ENCODE measurements around the gene ZNF460. TPM values are rescaled to one million over a fixed set of nuclear protein-coding genes. Genes with fewer than 3 reads are reported as not detected.
"Not testable (repeated sequence)": the region's sequence is repeated elsewhere in the genome, so short reads cannot be mapped to it uniquely, and the experiment has no call there.

ZNF460 gene
- total RNA-seq: 23.0 TPM
- long read RNA-seq, partial matches to known transcripts: 0 of 3 reads
- long read RNA-seq, other reads (novel, unspliced or antisense): 0 of 3 reads

DNA sequence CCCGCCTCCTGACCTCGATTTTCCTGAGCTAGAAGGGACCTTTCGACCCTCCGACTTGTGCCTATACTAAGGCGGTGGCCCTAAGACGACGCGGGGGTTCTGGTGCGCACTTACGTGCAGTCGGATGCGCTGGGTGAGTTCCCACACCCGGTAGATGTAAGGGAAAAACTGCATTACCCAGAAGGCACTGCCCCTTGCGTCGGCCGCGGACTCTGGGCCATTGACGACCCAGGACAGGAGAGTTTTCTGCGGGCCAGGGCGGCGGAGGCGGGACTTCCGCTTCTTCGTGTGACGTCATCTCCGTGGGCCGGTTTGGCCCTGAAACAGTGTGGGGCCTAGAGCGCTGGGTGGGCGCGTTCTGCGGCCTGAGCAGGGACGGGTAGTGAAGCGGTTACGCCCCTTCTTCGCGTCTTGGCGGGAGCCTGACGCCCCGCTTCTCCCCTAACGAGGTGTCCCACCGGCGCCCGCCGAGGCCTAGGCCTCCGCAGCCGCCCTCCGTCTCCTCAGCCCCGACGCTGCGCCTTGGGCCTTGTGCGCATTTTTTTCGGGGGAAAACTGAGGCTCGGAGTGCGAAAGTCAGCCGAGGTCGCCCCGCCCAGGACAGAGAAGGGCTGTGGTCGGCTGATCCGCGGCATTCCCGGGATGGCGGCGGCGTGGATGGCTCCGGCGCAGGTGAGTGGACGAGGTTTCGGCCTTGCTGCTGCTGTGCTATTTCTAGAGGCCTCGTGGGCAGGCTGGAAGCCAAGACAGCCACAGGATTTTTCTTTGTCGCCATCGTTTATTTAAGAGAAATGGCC, at the start of gene ZNF460:
TSS of gene ZNF460 (plus strand) at position 321 of the 797 bp plus-strand sequence. CDS start at position 643, 322 bp downstream.
- peak; percentile 98 for DNase-seq
- intact Hi-C loops (cut with DNase I): loop anchor here (2.0 to 5.0 kb wide), 2 partner anchors 40 to 72 kb away; partner anchors contain the start of genes ZNF304 and ZNF805
- ATAC-seq (ENCODE audit: poor library complexity): peak; percentile 98

- ATAC-seq (ENCODE audit: poor library complexity): no peak
- intact Hi-C loops (cut with DNase I): no loop called here
- no peak for DNase-seq
These were observed 48.6 kb upstream of the ZNF460 start for GRCh38 chr19:57231686-57232085.

GRCh38 chr19:57233207-57233606, 47.1 kb upstream of the ZNF460 start:
- no peak for DNase-seq
- intact Hi-C loops (cut with DNase I): no loop called here
- ATAC-seq (ENCODE audit: poor library complexity): no peak

DNA sequence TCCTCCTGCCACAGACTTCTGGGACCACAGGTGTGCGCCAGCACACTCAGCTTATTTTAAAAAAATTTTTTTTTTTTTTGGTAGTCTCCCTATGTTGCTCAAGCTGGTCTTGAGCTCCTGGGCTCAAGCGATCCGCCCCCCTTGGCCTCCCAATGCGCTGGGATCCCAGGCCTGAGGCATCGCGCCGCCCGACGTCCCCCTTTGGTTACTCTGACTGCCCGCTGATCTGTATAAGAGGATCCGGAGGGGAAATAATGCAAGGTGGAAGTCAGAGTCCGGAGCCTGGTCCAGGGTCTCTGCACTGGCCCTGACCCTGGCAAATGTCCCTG, 40.3 kb upstream of the ZNF460 start:
- intact Hi-C loops (cut with DNase I): loop anchor here (2.0 kb wide), 1 partner anchor 41 kb away; the partner anchor contains the start of gene ZNF460
- ATAC-seq (ENCODE audit: poor library complexity) (peak; percentile 30), DNase-seq (no peak)

DNA sequence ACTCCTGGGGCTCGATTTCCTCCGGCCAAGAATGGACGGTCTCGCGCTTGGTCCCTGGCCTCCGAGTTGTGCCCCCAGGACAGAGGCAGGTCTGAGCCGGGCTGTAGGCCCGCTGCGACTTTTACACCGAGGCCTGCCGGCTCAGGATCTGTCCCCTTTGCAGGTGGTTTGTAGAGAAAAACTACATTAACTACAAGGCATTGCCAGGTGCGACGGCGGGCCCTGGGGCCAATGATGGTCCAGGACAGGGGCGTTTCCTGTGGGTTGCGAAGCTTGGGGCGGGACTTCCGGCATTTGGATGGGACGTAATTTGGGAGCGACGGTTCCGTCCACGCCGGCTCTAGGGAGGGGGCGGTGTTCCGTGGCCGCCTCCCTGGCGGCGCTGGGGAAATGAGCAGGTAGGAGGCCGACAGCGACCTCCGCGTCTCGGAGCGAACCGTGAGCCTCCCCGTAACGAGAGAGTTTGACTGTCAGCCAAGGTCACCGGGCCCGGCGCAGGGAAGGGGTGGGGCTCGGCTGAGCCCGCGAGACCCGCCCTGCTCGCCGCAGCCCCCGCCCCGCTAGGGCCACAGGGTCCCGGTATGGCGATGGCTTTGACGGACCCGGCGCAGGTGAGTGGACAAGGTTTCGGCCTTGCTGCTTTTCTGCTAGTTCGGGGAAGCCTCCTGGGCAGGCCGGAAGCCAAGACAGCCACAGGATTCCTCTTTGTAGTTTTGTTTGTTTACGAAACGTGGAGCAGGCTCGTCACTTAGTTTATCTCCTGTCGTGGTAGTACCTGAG, 39.8 kb upstream of the ZNF460 start, which contains the start of gene ZNF805:
TSS of gene ZNF805 (plus strand) at position 322 of the 780 bp plus-strand sequence. CDS start at position 582, 260 bp downstream.
- ATAC-seq (ENCODE audit: poor library complexity) (peak; percentile 99), DNase-seq (peak; percentile 98)
- intact Hi-C loops (cut with DNase I): loop anchor here (2.0 kb wide), 1 partner anchor 40 kb away; the partner anchor contains the start of gene ZNF460

DNA sequence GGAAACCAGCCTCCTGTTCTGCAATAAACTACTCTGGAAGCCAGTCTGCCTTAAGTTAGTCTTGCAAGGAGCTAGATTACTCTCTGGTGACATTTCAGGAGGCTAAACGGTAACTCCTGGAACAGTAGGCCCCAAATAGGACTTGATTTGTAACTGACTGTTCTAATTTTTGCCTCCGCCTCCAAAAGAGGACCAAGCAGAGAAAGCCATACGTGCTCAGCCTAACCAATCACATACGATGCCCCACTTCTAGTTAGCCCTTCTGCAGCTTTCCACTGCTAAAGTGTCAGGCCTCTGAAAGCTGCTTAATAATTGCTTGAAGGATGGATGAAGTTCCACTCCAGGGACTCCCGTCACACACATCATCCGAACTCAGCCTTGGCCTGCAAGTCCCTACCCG, 39.1 kb upstream of the ZNF460 start:
- ATAC-seq (ENCODE audit: poor library complexity): no peak
- intact Hi-C loops (cut with DNase I): loop anchor here (2.0 kb wide), 1 partner anchor 40 kb away; the partner anchor contains the start of gene ZNF460

DNA sequence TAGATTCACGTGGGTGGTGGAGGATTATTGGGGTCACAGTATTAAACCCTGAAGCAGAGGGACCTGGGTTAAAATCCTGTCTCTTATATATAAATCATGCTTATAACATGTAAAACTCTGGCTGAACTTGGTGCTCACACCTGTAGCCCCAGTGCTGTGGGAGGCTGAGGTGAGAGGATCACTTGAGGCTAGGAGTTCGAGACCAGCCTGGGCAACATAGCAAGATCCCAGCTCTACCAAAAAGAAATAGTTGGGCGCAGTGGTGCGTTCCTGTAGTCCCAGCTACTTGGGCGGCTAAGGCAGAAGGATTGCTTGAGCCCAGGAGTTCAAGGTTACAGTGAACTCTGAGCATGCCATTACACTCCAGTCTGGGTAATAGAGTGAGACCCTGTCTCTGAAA, 37.5 kb upstream of the ZNF460 start:
- no peak for ATAC-seq (ENCODE audit: poor library complexity)
- intact Hi-C loops (cut with DNase I): no loop called here
- DNase-seq: no peak

More for the DNA sequence above, 39.1 kb upstream of the ZNF460 start:
- no peak for DNase-seq

DNA sequence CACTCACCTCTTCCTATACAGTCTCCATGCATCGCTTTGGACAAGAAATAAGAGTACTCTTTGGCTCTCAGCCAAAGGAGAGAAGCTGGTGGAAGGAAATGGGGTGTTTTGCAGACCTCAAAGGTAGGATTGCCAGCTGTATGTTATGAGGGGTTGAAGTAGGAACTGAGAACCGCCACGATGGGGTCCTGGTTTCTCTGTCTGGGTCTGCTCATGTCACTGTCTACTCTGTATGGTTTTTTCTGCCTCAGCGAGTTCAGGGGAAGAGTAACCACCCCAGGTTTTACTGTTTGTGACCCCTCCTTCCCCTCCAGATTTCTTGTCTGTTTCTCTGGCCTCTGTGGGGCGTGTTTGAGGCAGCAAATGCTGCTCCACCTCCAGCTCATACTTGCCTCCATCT, 35.8 kb upstream of the ZNF460 start:
- no peak for DNase-seq
- intact Hi-C loops (cut with DNase I): no loop called here
- no peak for ATAC-seq (ENCODE audit: poor library complexity)

- ATAC-seq (ENCODE audit: poor library complexity): no peak
- intact Hi-C loops (cut with DNase I): no loop called here
- DNase-seq: no peak
These were observed 35.2 kb upstream of the ZNF460 start for GRCh38 chr19:57245066-57245465.

- intact Hi-C loops (cut with DNase I): no loop called here
- DNase-seq: no peak
- no peak for ATAC-seq (ENCODE audit: poor library complexity)
These were observed 34.3 kb upstream of the ZNF460 start for GRCh38 chr19:57245959-57246358.

GRCh38 chr19:57248646-57249045, 31.6 kb upstream of the ZNF460 start:
- ATAC-seq (ENCODE audit: poor library complexity) (no peak), DNase-seq (no peak)
- intact Hi-C loops (cut with DNase I): no loop called here

GRCh38 chr19:57249329-57249728, 31.0 kb upstream of the ZNF460 start:
- intact Hi-C loops (cut with DNase I): no loop called here
- ATAC-seq (ENCODE audit: poor library complexity): no peak
- no peak for DNase-seq

DNA sequence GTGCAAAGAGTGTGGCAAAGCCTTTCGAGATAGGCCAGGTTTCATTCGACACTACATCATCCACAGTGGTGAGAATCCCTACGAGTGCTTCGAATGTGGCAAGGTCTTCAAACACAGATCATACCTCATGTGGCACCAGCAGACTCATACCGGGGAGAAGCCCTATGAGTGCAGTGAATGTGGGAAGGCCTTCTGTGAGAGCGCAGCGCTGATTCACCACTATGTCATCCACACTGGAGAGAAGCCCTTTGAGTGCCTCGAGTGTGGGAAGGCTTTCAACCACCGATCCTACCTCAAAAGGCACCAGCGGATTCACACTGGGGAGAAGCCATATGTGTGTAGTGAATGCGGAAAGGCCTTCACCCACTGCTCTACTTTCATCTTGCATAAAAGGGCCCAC, 26.5 kb upstream of the ZNF460 start:
- DNase-seq; ATAC-seq (ENCODE audit: poor library complexity); intact Hi-C loops (cut with DNase I): not testable (repeated sequence)

DNA sequence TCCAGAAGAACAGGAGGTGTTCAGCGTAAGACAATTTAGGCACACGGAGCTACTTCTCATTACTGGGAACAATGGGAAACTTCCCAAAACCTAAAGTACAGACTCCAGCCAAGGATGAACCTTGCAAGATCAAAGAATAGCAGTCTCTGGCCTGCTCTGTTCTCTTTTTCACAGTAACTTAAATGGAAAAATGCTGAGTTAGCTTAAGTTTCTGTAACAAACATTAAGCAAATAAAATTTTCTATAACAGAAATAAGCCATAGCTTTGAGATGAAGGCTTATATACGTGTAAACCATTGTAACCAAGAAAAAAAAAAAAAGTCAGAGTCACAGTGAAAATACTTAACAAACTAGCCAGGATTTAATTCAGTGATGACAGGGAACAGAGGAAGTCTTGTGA, 18.2 kb upstream of the ZNF460 start:
- intact Hi-C loops (cut with DNase I): no loop called here
- DNase-seq: no peak
- ATAC-seq (ENCODE audit: poor library complexity): no peak

DNA sequence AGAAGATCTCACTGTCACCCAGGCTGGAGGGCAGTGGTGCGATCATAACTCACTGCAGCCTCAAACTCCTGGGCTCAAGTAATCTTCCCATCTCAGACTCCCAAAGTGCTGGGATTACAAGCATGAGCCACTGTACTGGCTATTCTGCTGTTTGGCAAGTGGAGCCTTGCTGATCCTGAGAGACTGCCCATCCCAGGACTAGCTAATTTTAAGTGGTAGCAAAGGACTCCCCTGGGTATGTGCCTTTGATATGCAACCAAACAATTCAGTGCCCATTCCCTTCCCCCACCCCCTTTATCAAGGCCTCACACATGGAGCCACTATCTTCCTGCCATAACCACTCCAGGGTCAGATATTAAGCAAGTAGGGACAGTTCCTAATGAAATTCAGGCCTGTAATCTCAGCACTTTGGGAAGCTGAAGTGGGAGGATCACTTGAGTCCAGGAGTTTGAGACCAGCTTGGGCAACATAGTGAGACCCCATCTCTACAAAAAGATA, 17.0 kb upstream of the ZNF460 start:
- DNase-seq (no peak), ATAC-seq (ENCODE audit: poor library complexity) (no peak)
- intact Hi-C loops (cut with DNase I): no loop called here

DNA sequence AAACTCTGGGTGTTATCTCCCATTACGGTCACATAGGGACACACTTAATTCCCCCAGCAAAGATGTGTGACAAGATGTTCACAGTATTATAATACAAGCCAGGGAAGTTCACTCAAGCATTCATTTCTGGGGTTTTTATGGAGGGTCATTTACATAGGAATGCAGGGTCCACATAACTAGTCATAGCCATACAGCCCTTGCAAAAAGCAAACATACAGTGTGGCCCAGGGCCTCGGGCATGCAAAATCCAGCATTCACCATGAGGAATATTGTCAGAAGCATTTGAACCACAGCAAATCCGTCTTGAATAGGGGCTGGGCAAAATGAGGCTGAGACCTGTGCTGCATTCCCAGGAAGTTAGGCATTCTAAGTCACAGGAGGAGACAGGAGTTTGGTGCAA, 13.0 kb upstream of the ZNF460 start:
- DNase-seq (no peak), ATAC-seq (ENCODE audit: poor library complexity) (no peak)
- intact Hi-C loops (cut with DNase I): no loop called here

DNA sequence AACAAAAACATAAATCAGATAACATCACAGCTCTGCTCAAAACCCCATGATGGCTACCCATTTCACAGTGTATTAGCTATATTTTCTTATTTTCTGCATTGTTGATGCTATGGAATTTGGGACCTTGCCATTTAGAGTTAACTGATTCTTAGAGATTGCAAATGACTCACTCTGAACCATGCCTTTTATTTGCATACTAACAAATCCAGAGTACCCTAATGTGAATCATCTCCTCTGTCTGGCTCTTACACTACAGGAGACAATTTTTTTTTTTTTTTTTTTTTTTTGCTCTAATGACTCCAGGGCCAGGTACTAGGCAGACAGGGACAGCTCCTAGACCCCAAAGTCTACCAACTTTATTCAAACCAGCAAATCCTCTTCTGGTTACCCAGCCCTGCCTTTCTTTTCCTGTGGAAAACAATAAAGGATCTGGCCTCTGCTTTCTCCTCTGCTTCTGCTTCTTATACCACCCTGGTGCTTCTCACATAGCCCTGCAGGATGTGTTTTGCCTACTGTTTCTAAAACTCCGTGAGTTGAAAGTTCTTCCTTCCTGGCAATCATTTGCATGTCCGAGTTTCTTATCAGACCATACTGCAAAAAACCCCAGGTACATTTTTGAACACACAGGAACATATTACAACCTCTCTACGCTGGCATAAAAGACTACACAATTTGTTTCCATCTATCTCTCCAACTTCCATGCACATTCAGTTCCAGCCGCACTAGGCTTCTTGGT, 10.6 kb upstream of the ZNF460 start:
- intact Hi-C loops (cut with DNase I): no loop called here
- no peak for DNase-seq
- no peak for ATAC-seq (ENCODE audit: poor library complexity)

DNA sequence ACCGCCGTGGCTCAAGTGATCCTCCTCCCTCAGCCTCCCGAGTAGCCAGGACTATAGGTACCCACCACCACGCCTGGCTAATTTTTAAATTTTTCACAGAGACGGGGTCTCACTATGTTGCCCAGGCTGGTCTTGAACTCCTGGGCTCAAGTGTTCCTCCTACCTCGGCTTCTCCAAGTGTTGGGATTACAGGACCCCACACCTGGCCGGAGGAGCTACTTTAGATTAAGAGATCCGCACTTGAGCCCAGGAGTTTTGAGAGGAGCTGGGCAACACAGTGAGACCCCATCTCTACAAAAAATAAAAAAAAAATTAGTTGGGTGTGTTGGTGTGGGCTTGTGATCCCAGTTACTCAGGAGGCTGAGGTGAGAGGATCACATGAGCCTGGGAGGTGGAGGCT, 9.0 kb upstream of the ZNF460 start:
- DNase-seq: no peak
- ATAC-seq (ENCODE audit: poor library complexity): no peak
- intact Hi-C loops (cut with DNase I): no loop called here

GRCh38 chr19:57273014-57273413, 7.3 kb upstream of the ZNF460 start:
- DNase-seq (no peak), ATAC-seq (ENCODE audit: poor library complexity) (no peak)
- intact Hi-C loops (cut with DNase I): no loop called here
